Measurements from ENCODE around the gene NAA10.

The NAA10 gene

DNA sequence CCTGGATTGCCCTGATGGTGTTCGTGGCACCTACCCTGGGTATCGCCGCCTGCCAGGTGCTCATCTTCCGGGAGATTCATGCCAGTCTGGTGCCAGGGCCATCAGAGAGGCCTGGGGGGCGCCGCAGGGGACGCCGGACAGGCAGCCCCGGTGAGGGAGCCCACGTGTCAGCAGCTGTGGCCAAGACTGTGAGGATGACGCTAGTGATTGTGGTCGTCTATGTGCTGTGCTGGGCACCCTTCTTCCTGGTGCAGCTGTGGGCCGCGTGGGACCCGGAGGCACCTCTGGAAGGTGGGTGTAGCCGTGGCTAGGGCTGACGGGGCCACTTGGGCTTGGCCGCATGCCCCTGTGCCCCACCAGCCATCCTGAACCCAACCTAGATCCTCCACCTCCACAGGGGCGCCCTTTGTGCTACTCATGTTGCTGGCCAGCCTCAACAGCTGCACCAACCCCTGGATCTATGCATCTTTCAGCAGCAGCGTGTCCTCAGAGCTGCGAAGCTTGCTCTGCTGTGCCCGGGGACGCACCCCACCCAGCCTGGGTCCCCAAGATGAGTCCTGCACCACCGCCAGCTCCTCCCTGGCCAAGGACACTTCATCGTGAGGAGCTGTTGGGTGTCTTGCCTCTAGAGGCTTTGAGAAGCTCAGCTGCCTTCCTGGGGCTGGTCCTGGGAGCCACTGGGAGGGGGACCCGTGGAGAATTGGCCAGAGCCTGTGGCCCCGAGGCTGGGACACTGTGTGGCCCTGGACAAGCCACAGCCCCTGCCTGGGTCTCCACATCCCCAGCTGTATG lies 28.5 kb downstream of the NAA10 start:
- no peak for DNase-seq

DNA sequence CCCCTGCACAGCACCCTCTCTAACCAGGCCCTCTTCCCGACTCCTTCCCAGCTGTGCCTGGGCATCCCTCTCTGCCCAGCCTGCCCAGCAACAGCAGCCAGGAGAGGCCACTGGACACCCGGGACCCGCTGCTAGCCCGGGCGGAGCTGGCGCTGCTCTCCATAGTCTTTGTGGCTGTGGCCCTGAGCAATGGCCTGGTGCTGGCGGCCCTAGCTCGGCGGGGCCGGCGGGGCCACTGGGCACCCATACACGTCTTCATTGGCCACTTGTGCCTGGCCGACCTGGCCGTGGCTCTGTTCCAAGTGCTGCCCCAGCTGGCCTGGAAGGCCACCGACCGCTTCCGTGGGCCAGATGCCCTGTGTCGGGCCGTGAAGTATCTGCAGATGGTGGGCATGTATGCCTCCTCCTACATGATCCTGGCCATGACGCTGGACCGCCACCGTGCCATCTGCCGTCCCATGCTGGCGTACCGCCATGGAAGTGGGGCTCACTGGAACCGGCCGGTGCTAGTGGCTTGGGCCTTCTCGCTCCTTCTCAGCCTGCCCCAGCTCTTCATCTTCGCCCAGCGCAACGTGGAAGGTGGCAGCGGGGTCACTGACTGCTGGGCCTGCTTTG lies 29.2 kb downstream of the NAA10 start:
- DNase-seq: no peak

DNA sequence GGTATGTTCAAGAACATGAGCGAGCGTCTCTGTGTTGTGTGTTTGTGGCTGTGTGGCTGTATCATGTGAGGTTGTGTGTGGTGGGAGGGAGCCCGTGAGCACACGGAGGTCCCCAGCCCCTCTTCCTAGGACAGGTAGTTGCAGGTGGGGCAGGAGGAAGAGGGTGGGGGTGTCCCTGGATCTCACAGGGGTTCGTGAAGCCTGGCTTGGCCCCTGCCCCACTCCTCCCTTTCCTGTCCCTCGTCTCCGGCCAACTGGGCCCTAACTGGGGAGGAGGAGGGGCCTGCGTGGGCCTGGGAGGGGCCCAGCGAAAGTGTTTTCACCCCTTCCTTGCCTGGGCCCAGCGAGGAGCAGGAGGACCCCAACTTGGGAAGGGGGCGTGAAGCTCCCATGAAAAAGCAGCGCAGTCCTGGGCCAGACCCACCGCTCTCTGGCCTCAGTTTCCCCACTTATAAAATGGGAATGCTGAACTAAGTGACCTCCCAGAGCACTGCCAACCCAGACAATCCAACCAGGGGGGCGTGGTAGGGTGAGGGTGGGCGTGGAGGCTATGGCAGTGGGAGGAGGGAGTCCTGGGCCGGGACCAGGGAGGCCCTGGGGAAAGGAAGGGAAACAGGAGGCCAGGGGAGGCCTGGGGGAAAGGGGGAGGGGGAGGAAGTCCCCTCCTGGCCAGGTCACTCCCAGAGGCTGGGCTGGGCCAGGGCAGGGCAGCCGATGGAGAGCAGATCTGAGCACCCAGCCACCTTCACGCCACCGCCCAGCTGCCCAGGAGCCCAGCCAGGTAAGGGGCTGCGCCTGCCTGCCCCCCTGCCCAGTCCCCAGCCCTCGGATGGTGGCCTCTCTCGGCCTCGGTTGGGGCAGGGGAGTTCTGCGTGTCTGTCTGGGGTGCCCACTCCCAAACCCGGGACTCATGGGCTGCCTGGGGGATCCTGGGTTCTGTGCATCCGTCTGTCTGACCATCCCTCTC lies 30.6 kb downstream of the NAA10 start, which contains the start of gene AVPR2:
Gene AVPR2, plus strand, starts transcription at position 683 of the 967 bp plus-strand sequence. CDS start 473 bp downstream, outside the sequence.
- DNase-seq: no peak

- DNase-seq: no peak
Observed at GRCh38 chrX:153903238-153903980, 31.4 kb downstream of the NAA10 start.

- no peak for DNase-seq
Observed at GRCh38 chrX:153902385-153902784, 32.5 kb downstream of the NAA10 start.

DNA sequence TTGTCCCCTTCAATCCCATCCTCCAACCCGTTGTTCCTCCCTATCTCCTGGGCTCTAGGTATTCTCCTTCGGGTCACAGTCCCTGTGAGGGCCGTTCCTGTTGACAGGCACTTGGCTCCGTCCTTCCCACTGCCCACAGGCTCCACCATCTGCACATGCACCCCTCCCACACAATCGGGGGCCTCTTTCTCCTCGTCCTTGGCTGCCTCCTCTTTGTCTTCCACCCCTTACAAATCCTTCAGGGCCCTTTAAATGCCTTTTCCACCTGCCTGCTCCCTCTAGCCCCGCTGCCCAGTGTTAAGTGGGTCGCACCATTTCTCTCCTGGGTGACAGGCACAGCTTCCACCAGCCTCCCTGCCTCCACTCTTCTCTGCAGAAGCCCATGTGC lies 33.1 kb downstream of the NAA10 start:
- peak; percentile 17 for DNase-seq

DNA sequence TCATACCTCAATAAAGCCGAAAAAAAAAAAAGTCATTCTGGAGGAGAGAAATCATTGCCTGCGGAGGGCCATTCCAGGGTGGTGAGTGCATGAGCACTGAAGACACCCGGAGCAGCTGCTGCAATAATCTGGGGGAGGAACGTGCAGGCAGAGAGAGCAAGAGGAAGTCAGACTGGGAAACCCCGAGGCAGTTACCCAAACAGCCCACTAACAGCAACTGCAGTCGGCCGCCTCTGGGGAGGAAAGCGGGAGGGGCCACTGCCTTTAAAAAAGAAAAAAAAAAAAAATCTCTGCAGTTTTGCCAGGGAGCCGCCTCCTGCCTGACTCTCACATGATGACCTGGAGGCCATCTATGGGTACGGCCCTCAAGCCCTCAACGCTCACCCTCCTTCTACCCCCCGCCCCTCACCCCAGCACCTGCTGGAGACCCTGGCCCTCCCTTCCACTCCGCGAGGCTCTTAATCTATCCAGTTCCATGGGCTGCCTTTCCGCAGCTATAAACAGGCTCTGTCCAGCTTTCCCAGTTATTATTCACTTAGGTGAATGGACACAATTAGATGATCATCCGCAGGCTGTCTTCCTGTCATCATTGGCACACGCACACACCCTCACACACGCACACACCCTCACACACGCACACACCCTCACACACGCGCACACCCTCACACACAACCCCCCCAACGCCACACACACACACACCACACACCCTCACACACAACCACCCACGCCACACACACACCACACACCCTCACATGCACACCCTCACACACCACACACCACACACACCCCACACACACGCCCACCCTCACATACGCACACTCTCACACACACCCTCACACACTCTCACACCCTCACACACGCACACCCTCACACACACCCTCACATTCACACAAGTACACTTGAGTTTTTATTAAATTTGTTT lies 33.7 kb downstream of the NAA10 start:
- peak; percentile 43 for DNase-seq

DNA sequence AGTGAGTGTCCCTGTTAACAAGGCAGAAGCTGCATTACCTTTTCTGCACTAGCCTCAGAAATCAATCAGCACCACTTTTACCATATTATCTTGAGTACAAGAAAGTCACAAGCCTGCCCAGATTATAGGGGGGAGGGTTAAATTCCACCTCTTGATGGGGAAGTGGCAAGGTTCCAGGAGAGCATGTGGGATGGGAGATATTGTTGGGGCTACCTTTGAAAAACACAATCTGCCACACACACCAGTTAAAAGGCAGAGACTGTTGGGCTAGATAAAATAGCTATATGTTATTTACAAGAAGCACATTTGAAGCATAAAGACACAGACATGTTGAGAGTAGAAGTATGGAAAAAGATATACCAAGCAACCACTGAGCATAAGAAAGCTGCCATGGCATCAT lies 36.9 kb downstream of the NAA10 start:
- DNase-seq: no peak

GRCh38 chrX:153889123-153889522 lies 45.7 kb downstream of the NAA10 start:
- no peak for DNase-seq

GRCh38 chrX:153888344-153888743 lies 46.5 kb downstream of the NAA10 start:
- DNase-seq: no peak

GRCh38 chrX:153887385-153887784 lies 47.5 kb downstream of the NAA10 start:
- DNase-seq: no peak

DNA sequence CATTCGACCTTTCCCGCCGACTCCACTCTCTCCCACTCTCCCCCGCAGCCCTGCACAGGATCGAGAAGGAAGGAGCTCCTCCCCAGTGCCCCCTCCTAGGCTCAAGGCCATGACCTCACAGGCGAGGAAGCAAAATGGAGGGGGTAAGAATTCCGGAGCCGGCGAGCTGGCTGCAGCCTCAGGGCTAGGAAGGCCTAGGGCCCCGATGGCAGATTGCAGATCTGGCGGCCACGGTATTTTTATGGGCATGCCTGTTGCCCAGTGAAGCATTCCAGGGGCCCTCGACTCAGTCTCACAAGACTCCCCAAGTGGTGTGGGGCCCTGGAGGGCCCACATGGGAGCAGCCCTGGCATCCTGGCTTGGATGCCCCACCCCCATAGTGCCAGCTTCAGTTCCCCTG lies 47.9 kb downstream of the NAA10 start:
- no peak for DNase-seq

DNA sequence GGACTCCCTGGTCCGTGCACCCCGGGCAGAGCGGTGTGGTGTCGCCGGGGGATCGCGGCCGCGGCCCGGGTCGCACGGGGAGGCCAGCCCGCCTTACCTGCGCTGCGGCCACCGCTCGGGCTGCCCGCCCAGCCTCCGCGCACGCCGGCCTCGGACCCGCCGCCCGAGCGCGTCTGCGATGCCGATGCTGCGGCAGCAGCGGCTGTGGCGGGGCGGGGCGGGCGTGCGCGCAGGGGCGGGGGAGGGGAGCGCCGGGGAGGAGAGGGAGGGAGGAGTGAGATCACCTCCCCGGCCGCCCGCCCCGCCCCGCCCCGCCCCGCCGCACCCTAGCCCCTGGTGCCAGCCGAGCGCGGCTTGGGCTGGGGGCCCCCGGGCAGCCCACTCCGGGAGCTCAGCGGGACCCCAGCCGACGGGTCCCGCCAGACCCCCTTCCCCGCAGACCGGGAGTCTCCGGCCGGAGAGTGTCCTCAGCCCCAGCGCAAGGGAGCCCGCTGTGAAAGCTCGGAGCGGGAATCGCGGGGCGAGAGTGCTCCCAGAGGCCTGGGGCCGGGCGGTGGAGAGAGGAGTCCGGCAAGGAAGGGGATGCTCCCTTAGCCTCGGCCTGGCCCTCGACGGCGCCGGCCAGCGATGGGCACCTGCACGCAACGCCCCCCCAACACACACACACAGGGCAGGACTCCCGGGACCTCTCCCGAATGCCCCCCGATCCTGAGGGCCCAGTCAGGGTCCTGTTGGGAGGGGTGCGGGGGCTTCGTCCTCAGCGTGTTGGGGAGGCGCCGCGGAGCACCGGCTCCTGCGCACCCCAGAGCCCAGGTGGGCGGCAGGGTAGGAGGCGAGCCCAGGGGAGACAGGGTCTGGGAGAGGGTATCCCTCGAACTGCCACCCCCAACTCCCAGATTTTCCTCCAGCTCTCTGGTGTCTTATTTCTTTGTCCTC lies 48.6 kb downstream of the NAA10 start, which contains the start of gene L1CAM:
Gene L1CAM, minus strand, starts transcription at position 206 of the 936 bp plus-strand sequence. CDS start 10,337 bp downstream, outside the sequence.
- DNase-seq: no peak

DNA sequence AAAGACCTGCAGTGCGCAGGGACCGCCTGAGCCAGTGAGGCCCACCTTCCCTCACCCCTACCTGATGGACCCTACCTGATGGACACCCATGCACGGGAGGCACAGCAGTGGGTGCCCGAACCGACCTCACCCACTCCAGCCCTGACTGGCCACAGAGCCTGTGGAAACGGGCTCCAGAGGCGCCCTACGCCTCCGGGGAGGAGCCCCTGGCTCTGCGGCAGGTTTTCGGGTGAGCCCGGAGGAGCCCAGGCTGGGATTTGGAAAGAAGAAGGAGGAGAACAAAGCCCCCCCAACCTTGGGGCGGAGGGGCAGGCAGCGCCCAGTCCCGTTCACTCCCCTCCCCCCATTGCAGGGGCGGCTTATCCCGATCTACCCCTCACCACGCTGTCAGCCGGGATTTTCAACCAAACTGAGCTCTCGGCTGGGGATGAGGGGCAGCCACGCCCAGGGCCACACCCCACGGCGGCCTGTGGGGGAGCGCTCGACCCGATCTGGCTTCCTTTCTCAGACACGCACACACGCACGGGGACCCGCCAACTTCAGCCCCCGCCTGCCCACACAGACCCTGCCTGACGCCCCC lies 49.5 kb downstream of the NAA10 start:
- DNase-seq: no peak

GRCh38 chrX:153884590-153884989 lies 50.2 kb downstream of the NAA10 start:
- DNase-seq: peak; percentile 34

DNA sequence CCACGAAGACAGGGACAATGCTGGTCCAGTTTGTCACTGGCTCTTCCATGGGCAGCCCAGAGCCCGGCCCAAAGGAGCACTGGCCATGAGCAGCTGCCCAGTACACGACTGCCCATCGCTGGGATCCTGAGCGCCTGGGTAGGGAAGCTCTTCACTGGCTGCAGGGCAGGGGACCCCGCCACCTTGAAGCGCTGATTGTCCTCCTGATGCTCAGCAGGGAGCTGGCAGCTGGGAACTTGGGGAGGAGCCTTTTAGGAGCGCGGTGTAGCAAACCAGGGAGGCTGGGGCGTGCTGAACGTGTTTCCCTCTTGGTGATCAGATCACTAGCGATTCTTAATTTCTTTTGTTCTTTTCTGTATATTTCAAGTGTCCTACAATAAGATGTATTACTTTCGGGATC lies 50.7 kb downstream of the NAA10 start:
- peak; percentile 34 for DNase-seq

DNA sequence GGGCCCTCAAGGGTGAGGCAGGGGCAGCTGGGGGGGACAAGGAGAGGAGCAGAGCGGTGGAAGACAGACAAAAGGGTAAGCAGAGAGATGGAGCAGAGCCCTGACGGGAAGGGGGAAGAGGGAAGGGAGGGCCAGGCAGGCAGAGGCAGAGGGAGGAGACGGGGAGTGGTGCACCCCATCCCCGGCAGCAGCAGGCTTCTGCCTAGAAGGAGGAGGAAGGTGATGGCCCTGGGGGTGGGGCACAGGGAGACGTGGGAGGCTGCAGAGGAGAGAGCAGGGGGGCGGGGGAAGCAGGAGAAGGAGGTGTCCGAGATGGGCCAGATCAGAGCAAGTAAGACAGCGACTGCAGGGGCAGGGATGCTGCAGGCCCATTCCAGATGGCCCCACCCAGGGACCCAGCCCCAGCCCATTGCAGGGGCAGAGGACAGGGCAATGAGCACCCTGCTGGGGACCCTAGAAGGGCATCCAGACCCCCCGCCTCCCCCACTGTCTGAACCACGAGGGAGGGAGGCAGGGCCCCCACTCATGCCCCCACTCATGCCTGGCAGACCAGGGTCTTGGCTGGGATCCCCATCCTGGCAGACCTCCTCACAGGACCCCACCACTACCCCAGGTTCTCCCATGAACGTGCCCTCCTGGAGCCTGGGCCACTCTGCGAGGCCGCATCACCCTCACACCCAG lies 51.5 kb downstream of the NAA10 start:
- no peak for DNase-seq

- DNase-seq: no peak
Observed at GRCh38 chrX:153882557-153882956, 52.3 kb downstream of the NAA10 start.

- DNase-seq: no peak
Observed at GRCh38 chrX:153882086-153882498, 52.7 kb downstream of the NAA10 start.

All from DMS79 treated with DMSO at 0.1 percent for 48 hours (cell line).